CD4-positive, alpha-beta T cell treated with Interleukin-17A for 1 hour (primary cell): ENCODE measurements around the gene OPRPN.

Source experiments
- DNase-seq: peaks from one replicate; pipeline ENCODE4 v3.0.0-alpha.2; 2020

OPRPN gene, protein sequence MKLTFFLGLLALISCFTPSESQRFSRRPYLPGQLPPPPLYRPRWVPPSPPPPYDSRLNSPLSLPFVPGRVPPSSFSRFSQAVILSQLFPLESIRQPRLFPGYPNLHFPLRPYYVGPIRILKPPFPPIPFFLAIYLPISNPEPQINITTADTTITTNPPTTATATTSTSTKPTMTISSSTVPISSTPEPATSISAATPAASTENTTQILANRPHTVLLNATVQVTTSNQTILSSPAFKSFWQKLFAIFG

GRCh38 chr4:70397580-70397979 is at the start of gene OPRPN:
TSS of gene OPRPN (plus strand) at chr4:70397940. CDS start at chr4:70399286, 1,346 bp downstream.
- DNase-seq, result no peak

- no peak for DNase-seq
Measured at GRCh38 chr4:70356185-70356584, 41.6 kb upstream of the OPRPN start.

DNA sequence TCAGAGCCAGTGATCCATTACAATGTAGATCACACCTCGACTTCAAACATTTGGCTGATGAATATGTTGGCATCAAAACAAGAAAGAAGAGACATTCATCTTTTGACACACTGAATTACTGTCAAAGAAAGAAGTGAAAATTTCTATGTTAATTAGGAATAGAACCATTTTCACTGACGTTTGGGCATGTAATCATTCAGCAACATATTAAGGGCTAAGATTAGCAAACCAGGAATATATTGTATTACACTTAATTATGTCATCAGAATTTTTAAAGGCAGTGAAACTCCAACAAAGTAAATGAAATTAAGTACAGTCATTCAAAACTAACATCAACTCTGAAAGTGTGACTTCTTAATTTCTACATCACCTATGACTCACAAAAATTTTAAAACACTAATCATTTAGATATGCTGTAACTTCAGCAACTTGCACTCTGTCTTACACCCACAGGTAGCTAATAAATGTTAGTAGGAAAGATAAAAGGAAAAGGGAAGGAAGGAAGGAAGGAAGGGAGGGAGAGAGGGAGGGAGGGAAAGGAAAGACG is 38.6 kb upstream of the OPRPN start:
- DNase-seq, result no peak

GRCh38 chr4:70360460-70360859 is 37.3 kb upstream of the OPRPN start, which contains the start of gene SMR3A:
TSS of gene SMR3A (plus strand) at chr4:70360760. CDS start at chr4:70362116, 1,356 bp downstream.
- no peak for DNase-seq

DNA sequence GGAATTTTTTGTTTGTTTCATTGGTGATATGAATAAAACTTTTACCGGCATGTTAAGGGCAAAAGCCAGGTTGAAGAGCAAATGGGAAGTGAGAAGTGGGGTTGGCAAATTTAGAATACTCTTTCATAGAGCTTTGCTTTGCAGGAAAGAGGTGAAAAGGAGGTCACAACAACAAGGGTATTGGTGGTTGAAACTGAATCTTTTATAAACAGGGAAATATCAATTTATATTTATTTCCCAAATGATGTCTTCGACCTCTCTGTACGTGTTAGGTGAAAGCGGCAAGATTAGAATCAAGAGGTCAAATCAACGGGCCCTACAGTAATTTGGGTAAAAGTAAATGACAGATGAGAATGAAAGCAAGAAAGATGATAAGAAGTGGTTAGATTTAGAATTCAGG is 33.7 kb upstream of the OPRPN start:
- no peak for DNase-seq

DNA sequence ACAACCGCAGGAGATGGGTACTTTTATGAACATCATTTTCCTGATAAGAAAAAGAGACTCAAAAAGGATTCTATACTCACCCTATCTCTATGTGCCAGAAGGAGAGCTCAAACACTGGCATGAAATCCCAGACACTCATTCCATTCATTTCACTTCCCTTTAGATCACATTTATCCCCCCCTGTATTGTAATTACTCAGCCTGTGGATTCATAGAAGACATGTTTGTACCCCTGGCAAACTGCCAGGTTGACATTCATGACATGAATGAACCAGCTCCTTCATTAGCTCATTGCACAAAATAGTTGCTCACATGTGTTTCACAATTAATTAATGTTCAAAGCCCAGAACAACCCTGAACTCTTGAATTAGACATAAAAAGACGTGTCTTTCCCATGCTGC is 32.3 kb upstream of the OPRPN start:
- no peak for DNase-seq

DNA sequence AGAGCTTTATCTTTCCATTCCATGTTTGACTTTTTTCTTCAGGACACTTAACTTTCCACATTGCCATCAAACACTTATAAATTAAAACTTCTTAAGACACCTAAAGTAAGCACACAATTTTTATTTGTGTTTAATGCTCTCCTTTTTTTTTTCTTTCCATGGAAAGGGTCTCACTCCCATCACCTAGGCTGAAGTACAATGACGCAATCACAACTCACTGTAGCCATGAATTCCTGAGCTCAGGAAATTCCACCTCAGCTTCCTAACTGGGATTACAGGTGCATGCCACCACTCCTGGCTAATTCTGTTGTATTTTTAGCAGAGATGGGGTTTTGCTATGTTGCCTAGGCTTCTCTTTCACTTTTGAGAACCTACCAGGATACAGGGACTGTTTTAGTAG is 29.9 kb upstream of the OPRPN start:
- DNase-seq, result no peak

DNA sequence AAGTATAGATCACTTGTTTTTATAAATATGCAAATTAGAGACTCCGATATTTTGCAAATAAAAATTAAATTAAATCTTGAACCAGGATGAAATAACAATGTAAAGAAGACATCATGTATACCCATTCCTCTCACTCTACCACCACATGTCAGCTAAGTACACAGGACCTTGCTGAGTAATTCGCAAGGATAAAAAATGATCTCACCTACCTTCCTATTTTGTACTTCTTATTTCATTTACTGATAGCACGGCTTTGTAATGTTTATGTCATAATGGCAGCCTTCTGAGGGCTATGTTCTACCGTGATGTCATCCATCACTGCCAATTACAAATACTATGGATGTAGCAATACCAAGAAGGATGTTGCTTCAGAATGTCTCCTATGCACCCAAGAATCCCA is 25.8 kb upstream of the OPRPN start:
- DNase-seq, result no peak

- no peak for DNase-seq
Measured at GRCh38 chr4:70372760-70373159, 25.0 kb upstream of the OPRPN start.

DNA sequence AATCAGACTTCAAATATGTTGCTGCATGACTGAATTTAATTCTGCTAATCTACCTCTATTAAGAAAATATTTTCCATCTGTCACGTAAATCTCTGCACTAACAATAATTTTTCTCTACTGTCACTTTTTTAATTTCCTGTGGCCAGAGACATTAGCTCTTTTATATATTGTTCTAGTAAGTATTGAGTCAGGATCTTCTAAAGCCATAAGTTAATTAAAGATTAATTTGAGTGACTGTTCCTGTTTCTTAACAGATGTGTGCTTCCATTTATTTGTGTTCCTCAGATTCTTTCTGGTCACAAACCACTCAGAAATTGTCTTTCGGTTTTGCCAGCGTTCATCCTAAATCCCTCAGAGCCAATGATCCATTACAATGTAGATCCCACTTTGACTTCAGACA is 17.2 kb upstream of the OPRPN start:
- DNase-seq, result no peak

DNA sequence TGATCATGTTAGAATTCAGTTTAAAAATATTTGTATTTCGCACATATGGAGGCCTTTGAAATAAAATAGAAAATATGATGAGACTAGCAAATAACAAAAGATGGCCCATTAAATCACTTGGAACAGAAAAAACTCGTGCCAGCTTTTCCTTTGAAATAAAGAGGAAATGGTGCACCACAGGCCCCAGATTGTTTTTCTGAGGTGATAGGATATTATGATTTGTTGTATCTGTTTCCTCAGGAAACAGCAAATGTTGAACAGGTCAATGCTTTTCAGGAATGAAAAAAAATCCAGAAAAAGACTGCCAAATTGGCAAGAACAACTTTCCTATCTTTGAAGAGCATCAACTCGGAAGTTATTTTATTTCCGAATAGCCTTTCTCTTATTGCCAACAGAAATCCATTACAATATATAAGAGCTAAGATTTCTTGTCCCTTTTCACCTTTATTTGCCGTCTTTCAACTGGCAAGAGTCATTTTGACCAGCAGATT is 15.0 kb upstream of the OPRPN start, which contains the start of gene SMR3B:
Gene SMR3B, plus strand, starts transcription at position 441 of the 491 bp plus-strand sequence. CDS start 1,380 bp downstream, outside the sequence.
- no peak for DNase-seq

- no peak for DNase-seq
Measured at GRCh38 chr4:70392057-70392776, 5.5 kb upstream of the OPRPN start.

DNA sequence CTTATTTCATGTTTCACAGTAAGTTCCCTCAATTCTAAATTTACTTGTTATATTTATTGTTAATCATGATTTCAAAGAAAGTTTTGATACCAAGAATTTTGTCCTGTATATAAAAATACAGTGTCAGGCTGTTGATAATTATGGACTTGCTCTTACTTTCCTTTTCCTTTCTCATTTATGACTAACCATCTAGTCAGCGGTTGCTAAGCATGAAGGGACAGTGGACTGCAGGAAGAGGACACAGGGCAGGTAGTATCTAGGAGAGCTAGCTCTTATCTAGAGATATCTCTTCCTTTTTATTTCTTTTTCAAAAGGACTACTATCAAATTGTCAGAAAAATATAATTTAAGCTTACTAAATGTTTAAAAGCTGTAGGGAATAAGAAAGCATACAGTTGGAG is 1.6 kb downstream of the OPRPN start:
- DNase-seq, result no peak

GRCh38 chr4:70402762-70403161 is 5.0 kb downstream of the OPRPN start:
- no peak for DNase-seq

- no peak for DNase-seq
Measured at GRCh38 chr4:70405765-70406164, 8.0 kb downstream of the OPRPN start.

GRCh38 chr4:70425306-70425705 is 27.6 kb downstream of the OPRPN start:
- no peak for DNase-seq

DNA sequence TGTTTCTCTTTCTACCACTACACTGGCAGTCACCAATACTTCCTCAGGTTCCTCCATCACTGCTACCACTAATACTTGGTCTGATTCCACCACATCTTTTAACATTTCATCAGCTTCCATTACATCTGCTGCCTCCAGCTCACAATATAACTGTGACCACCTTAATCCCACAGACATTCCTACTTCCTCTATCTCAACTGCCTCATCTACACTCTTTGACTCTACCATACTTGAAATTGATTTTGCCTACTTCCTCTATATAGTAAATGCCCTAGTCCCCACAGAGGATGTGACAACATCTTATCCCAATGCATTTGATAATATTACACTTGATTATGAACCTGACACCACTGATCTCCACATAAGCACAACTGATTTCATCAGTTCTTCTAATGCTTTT is 29.0 kb downstream of the OPRPN start:
- no peak for DNase-seq

DNA sequence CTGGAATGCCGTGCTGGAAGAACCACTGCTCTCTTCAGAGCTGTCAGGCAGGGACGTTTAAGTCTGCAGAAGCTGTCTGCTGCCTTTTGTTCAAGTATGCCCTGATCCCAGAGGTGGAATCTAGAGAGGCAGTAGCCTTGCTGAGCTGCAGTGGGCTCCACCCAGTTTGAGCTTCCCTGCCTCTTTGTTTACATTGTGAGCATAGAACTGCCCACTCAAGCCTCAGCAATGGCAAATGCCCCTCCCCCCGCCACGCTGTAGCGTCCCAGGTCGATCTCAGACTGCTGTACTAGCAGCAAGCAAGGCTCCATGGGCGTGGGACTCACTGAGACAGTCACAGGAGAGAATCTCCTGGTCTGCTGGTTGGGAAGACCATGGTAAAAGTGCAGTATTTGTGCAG is 39.5 kb downstream of the OPRPN start:
- no peak for DNase-seq

DNA sequence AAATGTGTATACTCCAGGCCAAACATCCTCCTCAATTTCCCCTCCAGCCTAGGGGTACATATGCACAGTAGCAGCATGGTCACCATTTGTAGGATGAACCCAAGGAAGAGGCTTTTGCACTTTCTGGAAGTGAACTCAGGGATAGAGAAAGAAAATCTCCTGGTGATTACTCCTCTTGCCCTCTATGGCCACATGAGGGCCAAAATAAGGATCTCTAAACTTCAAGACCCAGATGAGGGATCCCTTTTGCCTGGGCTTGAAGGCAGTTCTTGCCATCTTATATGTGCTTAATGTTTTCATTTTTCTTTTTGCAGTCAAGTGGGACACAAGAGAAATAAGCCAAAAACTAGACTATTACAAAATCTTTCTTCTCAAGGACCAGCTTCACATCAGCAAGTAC is 44.7 kb downstream of the OPRPN start:
- DNase-seq, result no peak

GRCh38 chr4:70443329-70443728 is 45.6 kb downstream of the OPRPN start:
- DNase-seq, result no peak

DNA sequence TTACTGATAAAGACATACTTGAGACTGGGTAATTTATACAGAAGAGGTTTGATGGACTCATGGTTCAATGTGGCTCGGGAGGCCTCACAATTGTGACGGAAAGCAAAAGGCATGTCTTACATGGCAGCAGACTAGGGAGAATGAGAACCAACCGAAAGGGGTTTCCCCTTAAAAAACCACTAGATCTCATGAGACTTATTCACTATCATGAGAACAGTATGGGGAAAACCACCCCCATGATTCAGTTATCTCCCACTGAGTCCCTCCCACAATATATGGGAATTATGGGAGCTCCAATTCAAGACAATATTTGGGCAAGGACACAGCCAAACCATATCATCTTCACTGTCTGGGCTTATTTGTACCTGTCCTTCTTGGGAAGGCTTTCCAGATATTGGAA is 51.5 kb downstream of the OPRPN start:
- DNase-seq, result no peak

- DNase-seq, result no peak
Measured at GRCh38 chr4:70452946-70453345, 55.2 kb downstream of the OPRPN start.
